Measurements from ENCODE around the gene METAP1D.
A peak's percentile ranks its signal among the peaks of the same experiment; 100 is the strongest.

DNA sequence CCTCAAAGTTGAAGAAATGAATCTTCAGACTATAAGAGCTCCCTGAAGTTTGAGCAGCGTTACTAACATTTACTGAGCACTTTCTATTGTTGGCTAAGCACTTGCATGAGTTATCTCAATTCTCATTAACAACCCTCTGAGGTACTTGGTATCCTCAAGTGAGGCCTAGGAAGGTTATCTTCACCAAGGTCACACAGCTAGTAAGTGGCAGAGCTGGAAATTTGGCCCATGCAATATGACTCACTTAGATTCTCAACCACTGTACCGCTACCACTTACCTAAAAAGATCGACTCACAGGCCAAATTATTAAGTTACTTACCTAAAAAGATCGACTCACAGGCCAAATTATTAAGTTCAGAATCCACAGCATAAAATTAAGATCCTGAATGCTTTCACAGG lies 8.7 kb upstream of the METAP1D start:
- TF ChIP-seq POLR2AphosphoS5 (IDR thresholded peaks at IDR 0.05) (peak in 1 of 2 donors; percentile 18), CTCF (IDR thresholded peaks at IDR 0.05) (no peak)
